ENCODE results near the gene TBXA2R. TPM values are rescaled to one million over a fixed set of nuclear protein-coding genes. Genes with fewer than 3 reads are reported as not detected.
A peak's percentile ranks its signal among the peaks of the same experiment; 100 is the strongest.

The TBXA2R gene
- total and polyA plus RNA-seq, 2 of the 8 experiments (the other 6 are each of a cell fraction or from before 2014, with no cell fraction given), result 0.39 to 0.50 TPM

- TF ChIP-seq, protein P1, sequence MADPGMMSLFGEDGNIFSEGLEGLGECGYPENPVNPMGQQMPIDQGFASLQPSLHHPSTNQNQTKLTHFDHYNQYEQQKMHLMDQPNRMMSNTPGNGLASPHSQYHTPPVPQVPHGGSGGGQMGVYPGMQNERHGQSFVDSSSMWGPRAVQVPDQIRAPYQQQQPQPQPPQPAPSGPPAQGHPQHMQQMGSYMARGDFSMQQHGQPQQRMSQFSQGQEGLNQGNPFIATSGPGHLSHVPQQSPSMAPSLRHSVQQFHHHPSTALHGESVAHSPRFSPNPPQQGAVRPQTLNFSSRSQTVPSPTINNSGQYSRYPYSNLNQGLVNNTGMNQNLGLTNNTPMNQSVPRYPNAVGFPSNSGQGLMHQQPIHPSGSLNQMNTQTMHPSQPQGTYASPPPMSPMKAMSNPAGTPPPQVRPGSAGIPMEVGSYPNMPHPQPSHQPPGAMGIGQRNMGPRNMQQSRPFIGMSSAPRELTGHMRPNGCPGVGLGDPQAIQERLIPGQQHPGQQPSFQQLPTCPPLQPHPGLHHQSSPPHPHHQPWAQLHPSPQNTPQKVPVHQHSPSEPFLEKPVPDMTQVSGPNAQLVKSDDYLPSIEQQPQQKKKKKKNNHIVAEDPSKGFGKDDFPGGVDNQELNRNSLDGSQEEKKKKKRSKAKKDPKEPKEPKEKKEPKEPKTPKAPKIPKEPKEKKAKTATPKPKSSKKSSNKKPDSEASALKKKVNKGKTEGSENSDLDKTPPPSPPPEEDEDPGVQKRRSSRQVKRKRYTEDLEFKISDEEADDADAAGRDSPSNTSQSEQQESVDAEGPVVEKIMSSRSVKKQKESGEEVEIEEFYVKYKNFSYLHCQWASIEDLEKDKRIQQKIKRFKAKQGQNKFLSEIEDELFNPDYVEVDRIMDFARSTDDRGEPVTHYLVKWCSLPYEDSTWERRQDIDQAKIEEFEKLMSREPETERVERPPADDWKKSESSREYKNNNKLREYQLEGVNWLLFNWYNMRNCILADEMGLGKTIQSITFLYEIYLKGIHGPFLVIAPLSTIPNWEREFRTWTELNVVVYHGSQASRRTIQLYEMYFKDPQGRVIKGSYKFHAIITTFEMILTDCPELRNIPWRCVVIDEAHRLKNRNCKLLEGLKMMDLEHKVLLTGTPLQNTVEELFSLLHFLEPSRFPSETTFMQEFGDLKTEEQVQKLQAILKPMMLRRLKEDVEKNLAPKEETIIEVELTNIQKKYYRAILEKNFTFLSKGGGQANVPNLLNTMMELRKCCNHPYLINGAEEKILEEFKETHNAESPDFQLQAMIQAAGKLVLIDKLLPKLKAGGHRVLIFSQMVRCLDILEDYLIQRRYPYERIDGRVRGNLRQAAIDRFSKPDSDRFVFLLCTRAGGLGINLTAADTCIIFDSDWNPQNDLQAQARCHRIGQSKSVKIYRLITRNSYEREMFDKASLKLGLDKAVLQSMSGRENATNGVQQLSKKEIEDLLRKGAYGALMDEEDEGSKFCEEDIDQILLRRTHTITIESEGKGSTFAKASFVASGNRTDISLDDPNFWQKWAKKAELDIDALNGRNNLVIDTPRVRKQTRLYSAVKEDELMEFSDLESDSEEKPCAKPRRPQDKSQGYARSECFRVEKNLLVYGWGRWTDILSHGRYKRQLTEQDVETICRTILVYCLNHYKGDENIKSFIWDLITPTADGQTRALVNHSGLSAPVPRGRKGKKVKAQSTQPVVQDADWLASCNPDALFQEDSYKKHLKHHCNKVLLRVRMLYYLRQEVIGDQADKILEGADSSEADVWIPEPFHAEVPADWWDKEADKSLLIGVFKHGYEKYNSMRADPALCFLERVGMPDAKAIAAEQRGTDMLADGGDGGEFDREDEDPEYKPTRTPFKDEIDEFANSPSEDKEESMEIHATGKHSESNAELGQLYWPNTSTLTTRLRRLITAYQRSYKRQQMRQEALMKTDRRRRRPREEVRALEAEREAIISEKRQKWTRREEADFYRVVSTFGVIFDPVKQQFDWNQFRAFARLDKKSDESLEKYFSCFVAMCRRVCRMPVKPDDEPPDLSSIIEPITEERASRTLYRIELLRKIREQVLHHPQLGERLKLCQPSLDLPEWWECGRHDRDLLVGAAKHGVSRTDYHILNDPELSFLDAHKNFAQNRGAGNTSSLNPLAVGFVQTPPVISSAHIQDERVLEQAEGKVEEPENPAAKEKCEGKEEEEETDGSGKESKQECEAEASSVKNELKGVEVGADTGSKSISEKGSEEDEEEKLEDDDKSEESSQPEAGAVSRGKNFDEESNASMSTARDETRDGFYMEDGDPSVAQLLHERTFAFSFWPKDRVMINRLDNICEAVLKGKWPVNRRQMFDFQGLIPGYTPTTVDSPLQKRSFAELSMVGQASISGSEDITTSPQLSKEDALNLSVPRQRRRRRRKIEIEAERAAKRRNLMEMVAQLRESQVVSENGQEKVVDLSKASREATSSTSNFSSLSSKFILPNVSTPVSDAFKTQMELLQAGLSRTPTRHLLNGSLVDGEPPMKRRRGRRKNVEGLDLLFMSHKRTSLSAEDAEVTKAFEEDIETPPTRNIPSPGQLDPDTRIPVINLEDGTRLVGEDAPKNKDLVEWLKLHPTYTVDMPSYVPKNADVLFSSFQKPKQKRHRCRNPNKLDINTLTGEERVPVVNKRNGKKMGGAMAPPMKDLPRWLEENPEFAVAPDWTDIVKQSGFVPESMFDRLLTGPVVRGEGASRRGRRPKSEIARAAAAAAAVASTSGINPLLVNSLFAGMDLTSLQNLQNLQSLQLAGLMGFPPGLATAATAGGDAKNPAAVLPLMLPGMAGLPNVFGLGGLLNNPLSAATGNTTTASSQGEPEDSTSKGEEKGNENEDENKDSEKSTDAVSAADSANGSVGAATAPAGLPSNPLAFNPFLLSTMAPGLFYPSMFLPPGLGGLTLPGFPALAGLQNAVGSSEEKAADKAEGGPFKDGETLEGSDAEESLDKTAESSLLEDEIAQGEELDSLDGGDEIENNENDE (IDR thresholded peaks at IDR 0.05; ENCODE audit: insufficient replicate concordance, low read length), result no peak
- TF ChIP-seq BACH1 (IDR thresholded peaks at IDR 0.05; ENCODE audit: low read length) (no peak), KDM1A (IDR thresholded peaks at IDR 0.05; ENCODE audit: borderline replicate concordance, low read length) (no peak), TBP (IDR thresholded peaks at IDR 0.05; ENCODE audit: low read depth, low read length) (no peak), BCL11A (IDR thresholded peaks at IDR 0.05; ENCODE audit: low read depth in 2 of 2, low read length in 2 of 2) (no peak), RBBP5 (IDR thresholded peaks at IDR 0.05; ENCODE audit: borderline replicate concordance, low read depth, low read length) (no peak), SRF (IDR thresholded peaks at IDR 0.05; ENCODE audit: low read depth, low read length) (no peak), EP300 (IDR thresholded peaks at IDR 0.05; ENCODE audit: borderline replicate concordance in 1 of 2, low read depth in 2 of 2, low read length in 2 of 2) (no peak), SP1 (IDR thresholded peaks at IDR 0.05; ENCODE audit: low read depth, low read length) (peak; percentile 67; the same call in 1 of the 2 replicates)
- TF ChIP-seq, protein P2, sequence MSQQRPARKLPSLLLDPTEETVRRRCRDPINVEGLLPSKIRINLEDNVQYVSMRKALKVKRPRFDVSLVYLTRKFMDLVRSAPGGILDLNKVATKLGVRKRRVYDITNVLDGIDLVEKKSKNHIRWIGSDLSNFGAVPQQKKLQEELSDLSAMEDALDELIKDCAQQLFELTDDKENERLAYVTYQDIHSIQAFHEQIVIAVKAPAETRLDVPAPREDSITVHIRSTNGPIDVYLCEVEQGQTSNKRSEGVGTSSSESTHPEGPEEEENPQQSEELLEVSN (IDR thresholded peaks at IDR 0.05), result no peak
Measured at GRCh38 chr19:3572132-3572854, 34.4 kb downstream of the TBXA2R start (continued).
